GM12891 (cell line): ENCODE data around the gene HBM.
"Not testable (repeated sequence)": the region's sequence is repeated elsewhere in the genome, so short reads cannot be mapped to it uniquely, and the experiment has no call there.

ENCODE experiments used
- DNase-seq: peaks from one replicate; pipeline ENCODE4 v3.0.0; 2011; ENCODE audit warnings: low spot score; ENCODE audit not compliant: insufficient read length
- FAIRE-seq: peaks from 2 replicates; lab custom pipeline; 2011; peaks lifted over from hg19 to GRCh38; lab: Jason Lieb, UNC
- PAX5 ChIP-seq: IDR thresholded peaks from 2 replicates; pipeline ENCODE4 v1.6.1; 2011; ENCODE audit warnings: low read length, moderate library complexity, mild to moderate bottlenecking; ENCODE audit not compliant: insufficient read depth, severe bottlenecking
- POLR2A ChIP-seq: IDR thresholded peaks from 2 replicates; pipeline ENCODE4 v1.6.1; 2011; ENCODE audit warnings: low read depth, low read length, control low read depth
- POLR2AphosphoS5 ChIP-seq: IDR thresholded peaks from 2 replicates; pipeline ENCODE4 v1.6.1; 2011; ENCODE audit warnings: low read depth, low read length, control low read depth
- POU2F2 ChIP-seq: IDR thresholded peaks from 2 replicates; pipeline ENCODE4 v1.6.1; 2011; ENCODE audit warnings: low read depth, mild to moderate bottlenecking, control low read depth, low read length, moderate library complexity
- SPI1 ChIP-seq: IDR thresholded peaks from 2 replicates; pipeline ENCODE4 v1.6.1; 2011; ENCODE audit warnings: low read depth, low read length, control low read depth
- TAF1 ChIP-seq: IDR thresholded peaks from 2 replicates; pipeline ENCODE4 v1.6.1; 2011; ENCODE audit warnings: low read depth, low read length, control low read depth

Gene HBM

GRCh38 chr16:160691-161190 is 5.0 kb upstream of the HBM start:
- no peak for FAIRE-seq
- TF ChIP-seq POLR2A (no peak), POU2F2 (no peak), POLR2AphosphoS5 (no peak), PAX5 (no peak), TAF1 (no peak), SPI1 (no peak)
- no peak for DNase-seq

GRCh38 chr16:162271-162991 is 3.3 kb upstream of the HBM start:
- DNase-seq (no peak), FAIRE-seq (no peak)
- TF ChIP-seq POLR2A (no peak), TAF1 (no peak), POLR2AphosphoS5 (no peak), SPI1 (no peak), PAX5 (no peak)

GRCh38 chr16:163139-163538 is 2.6 kb upstream of the HBM start:
- DNase-seq, FAIRE-seq: not testable (repeated sequence)

GRCh38 chr16:163696-164095 is 2.1 kb upstream of the HBM start:
- FAIRE-seq, DNase-seq: not testable (repeated sequence)

- peak; percentile 87 for FAIRE-seq
- not testable (repeated sequence) for DNase-seq
Measured at GRCh38 chr16:164134-164823, 1.5 kb upstream of the HBM start.

GRCh38 chr16:164827-165538 is 795 bp upstream of the HBM start:
- FAIRE-seq: no peak
- TF ChIP-seq POLR2AphosphoS5: no peak
- DNase-seq: no peak

- TF ChIP-seq SPI1: peak; percentile 34; the same call in 1 of the 2 replicates
- no peak for TF ChIP-seq POU2F2
- no peak for TF ChIP-seq POLR2A
- no peak for TF ChIP-seq TAF1
- FAIRE-seq (no peak), DNase-seq (no peak)
Measured at GRCh38 chr16:166375-167121, 770 bp downstream of the HBM start.

GRCh38 chr16:167122-167690 is 1.4 kb downstream of the HBM start:
- TF ChIP-seq POLR2A (no peak), TAF1 (no peak), POU2F2 (no peak)
- FAIRE-seq (no peak), DNase-seq (no peak)

GRCh38 chr16:168424-168823 is 2.6 kb downstream of the HBM start:
- FAIRE-seq: no peak
- no peak for TF ChIP-seq PAX5
- TF ChIP-seq POLR2A: no peak
- TF ChIP-seq POLR2AphosphoS5: no peak
- TF ChIP-seq POU2F2: no peak
- TF ChIP-seq TAF1: no peak
- TF ChIP-seq SPI1: no peak
- DNase-seq: no peak

GRCh38 chr16:169014-169413 is 3.2 kb downstream of the HBM start:
- TF ChIP-seq PAX5 (no peak), SPI1 (no peak), POLR2A (no peak), POU2F2 (no peak), TAF1 (no peak), POLR2AphosphoS5 (no peak)
- DNase-seq: no peak
- FAIRE-seq: no peak

GRCh38 chr16:170088-170507 is 4.3 kb downstream of the HBM start:
- DNase-seq: not testable (repeated sequence)

More at GRCh38 chr16:170088-170507, 4.3 kb downstream of the HBM start:
- FAIRE-seq: not testable (repeated sequence)
